GM20000 (cell line): ENCODE measurements around the gene DAG1.

ENCODE experiments used
- DNase-seq: peaks from one replicate; pipeline ENCODE4 v3.0.0; 2012; ENCODE audit warnings: low spot score
- CTCF ChIP-seq: IDR thresholded peaks from 2 replicates; pipeline ENCODE4 v1.5.1; 2012; ENCODE audit warnings: mild to moderate bottlenecking, control low read depth; ENCODE audit errors: extremely low read depth, missing control alignments

Gene DAG1

GRCh38 chr3:49556500-49557275, 86.6 kb downstream of the DAG1 start:
- DNase-seq, result no peak
- no peak for TF ChIP-seq CTCF

- no peak for TF ChIP-seq CTCF
- DNase-seq, result no peak
These were observed 93.0 kb downstream of the DAG1 start for GRCh38 chr3:49563040-49563578.

- TF ChIP-seq CTCF, result no peak
- DNase-seq, result no peak
These were observed 93.7 kb downstream of the DAG1 start for GRCh38 chr3:49563766-49564165.

- no peak for DNase-seq
- TF ChIP-seq CTCF, result no peak
These were observed 96.2 kb downstream of the DAG1 start for GRCh38 chr3:49566312-49566711.

GRCh38 chr3:49567406-49567805, 97.3 kb downstream of the DAG1 start:
- TF ChIP-seq CTCF, result no peak
- no peak for DNase-seq

GRCh38 chr3:49568965-49569364, 98.9 kb downstream of the DAG1 start:
- no peak for TF ChIP-seq CTCF
- no peak for DNase-seq

GRCh38 chr3:49570028-49570654, 100.1 kb downstream of the DAG1 start:
- TF ChIP-seq CTCF, result no peak
- DNase-seq, result no peak
